ENCODE data around the gene TOR1A. TPM values are rescaled to one million over a fixed set of nuclear protein-coding genes. Genes with fewer than 3 reads are reported as not detected.

Gene TOR1A
- total RNA-seq, 1 experiment from 2014 or later = 24.4 TPM

DNA sequence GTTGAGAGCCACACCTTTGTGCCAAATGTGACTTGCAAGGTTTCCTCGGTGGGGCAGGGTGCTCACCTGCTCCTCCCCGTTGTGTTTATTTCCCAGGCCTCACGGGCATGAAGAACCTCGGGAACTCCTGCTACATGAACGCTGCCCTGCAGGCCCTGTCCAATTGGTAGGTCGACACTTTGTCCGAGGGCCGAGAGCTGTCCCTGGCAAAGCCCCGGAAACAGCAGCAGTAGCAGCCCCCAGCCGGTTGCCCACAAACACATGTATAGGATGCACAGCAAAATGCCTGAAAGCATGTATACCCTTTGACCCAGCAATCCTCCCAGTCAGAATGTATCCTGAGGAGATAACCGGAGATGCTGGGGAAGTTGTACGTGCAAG, 37.5 kb upstream of the TOR1A start:
- H3K9me2 ChIP-seq (ENCODE audit: insufficient read depth) = no peaks in the 10 kb centered on the region
- CTCF ChIA-PET = no interaction called here
- no peaks in the 10 kb centered on the region for H3K27me3 ChIP-seq (ENCODE audit: insufficient read depth, low read length)
- RAD21 ChIA-PET (ENCODE audit: low non-redundant PET in 1 of 2, low total read pairs in 2 of 2, uncharacterized antibody in 2 of 2, unreplicated experiment in 2 of 2) = interaction anchor here in 1 of 2 experiments (0.6 kb wide), 1 partner anchor 1194 kb away, joined by 3 read pairs; no protein-coding TSS in a partner anchor
- H2AFZ ChIP-seq (ENCODE audit: low read depth, low read length, poor library complexity, severe bottlenecking) = no peak overlapping the region
- no peaks in the 10 kb centered on the region for H3K9me3 ChIP-seq (ENCODE audit: control insufficient read depth in 1 of 2, insufficient read depth in 1 of 2, low read depth in 1 of 2, low read length in 2 of 2)
- TF ChIP-seq YY1 (IDR thresholded peaks at IDR 0.05; ENCODE audit: extremely low read depth, insufficient replicate concordance, low read depth, low read length) (no peak), JUND (IDR thresholded peaks at IDR 0.05) (no peak), CBX3 (IDR thresholded peaks at IDR 0.05; ENCODE audit: low read depth) (no peak), FOSL1 (IDR thresholded peaks at IDR 0.05; ENCODE audit: low read depth) (no peak)
- TF ChIP-seq, protein P1, sequence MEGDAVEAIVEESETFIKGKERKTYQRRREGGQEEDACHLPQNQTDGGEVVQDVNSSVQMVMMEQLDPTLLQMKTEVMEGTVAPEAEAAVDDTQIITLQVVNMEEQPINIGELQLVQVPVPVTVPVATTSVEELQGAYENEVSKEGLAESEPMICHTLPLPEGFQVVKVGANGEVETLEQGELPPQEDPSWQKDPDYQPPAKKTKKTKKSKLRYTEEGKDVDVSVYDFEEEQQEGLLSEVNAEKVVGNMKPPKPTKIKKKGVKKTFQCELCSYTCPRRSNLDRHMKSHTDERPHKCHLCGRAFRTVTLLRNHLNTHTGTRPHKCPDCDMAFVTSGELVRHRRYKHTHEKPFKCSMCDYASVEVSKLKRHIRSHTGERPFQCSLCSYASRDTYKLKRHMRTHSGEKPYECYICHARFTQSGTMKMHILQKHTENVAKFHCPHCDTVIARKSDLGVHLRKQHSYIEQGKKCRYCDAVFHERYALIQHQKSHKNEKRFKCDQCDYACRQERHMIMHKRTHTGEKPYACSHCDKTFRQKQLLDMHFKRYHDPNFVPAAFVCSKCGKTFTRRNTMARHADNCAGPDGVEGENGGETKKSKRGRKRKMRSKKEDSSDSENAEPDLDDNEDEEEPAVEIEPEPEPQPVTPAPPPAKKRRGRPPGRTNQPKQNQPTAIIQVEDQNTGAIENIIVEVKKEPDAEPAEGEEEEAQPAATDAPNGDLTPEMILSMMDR (IDR thresholded peaks at IDR 0.05 in 2 of 3, conservative IDR thresholded peaks at IDR 0.05 in 1 of 3; ENCODE audit: borderline replicate concordance in 1 of 3, insufficient read depth in 1 of 3, low read depth in 2 of 3, low read length in 2 of 3) = no peak
- no peaks in the 10 kb centered on the region for H4K20me1 ChIP-seq (ENCODE audit: insufficient read depth)
- ATAC-seq = no peak
- POLR2A ChIA-PET = interaction anchor here (0.6 kb wide), 1 partner anchor 62 kb away, joined by 3 read pairs; no protein-coding TSS in a partner anchor
- intact Hi-C loops (cut with micrococcal nuclease) = no loop called here
- H3K4me2 ChIP-seq (ENCODE audit: low read length) = no peak overlapping the region
- no peak overlapping the region for H3K9ac ChIP-seq (ENCODE audit: low read length)
- H3K4me3 ChIP-seq (replicated peaks in 1 of 2; ENCODE audit: low read depth in 1 of 2, low read length in 2 of 2) = no peak overlapping the region
- H3K36me3 ChIP-seq (ENCODE audit: control insufficient read depth in 1 of 2, insufficient read depth in 2 of 2, low read length in 2 of 2) = no peaks in the 10 kb centered on the region
- no peaks in the 10 kb centered on the region for H3K4me1 ChIP-seq (ENCODE audit: control insufficient read depth in 1 of 2, insufficient read depth in 2 of 2, low read length in 2 of 2)
- DNase-seq (ENCODE audit: low read depth, low spot score) = no peak
- BruUV-seq (replicated peaks) = no TSS peak
- H3K27ac ChIP-seq (ENCODE audit: low read depth, low read length) = no peak overlapping the region
- no peaks in the 10 kb centered on the region for H3K79me2 ChIP-seq (ENCODE audit: insufficient read depth, low read length)

DNA sequence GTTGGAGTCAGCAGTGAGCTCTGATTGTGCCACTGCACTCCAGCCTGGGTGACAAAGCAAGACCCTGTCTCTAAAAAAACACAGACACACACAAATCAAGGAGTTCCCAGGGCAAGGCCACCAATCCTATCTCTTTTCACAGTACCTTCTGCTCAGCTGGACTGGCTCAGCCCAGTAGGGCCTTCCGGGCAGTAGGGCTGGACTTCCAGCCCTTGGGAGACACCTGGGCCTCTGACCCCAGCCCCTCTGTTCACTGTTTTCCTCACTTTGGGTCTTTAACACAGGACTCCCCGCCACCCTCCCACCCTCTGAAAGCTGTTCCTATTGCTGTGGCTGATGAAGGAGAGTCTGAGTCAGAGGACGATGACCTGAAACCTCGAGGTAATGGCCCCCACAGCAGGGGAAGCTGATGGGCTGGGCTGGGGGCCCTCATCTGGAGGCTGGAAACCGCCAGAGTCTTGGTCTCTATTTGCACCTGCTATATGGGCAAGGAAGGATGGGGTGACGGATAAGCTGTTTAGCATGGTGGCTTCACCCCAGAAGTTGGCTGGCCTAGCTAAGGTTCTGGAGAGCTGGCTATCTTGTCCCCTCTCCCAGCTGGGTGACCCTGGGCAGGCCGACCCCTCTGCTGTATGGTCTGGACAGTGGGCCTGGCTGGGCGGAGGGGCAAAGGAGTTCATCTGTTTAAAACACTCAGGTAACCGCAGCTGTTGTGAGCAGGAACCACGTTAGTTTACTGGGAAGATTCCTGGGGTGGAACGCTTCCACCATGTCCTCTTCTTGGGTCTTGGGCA, 36.9 kb upstream of the TOR1A start:
- Histone ChIP-seq H3K4me3 (replicated peaks in 1 of 2; ENCODE audit: low read depth in 1 of 2, low read length in 2 of 2) (no peak overlapping the region), H3K27me3 (ENCODE audit: insufficient read depth, low read length) (no peaks in the 10 kb centered on the region), H3K4me1 (ENCODE audit: control insufficient read depth in 1 of 2, insufficient read depth in 2 of 2, low read length in 2 of 2) (no peaks in the 10 kb centered on the region), H2AFZ (ENCODE audit: low read depth, low read length, poor library complexity, severe bottlenecking) (no peak overlapping the region), H3K4me2 (ENCODE audit: low read length) (no peak overlapping the region), H3K9ac (ENCODE audit: low read length) (no peak overlapping the region), H3K79me2 (ENCODE audit: insufficient read depth, low read length) (no peaks in the 10 kb centered on the region), H3K9me3 (ENCODE audit: control insufficient read depth in 1 of 2, insufficient read depth in 1 of 2, low read depth in 1 of 2, low read length in 2 of 2) (no peaks in the 10 kb centered on the region), H3K36me3 (ENCODE audit: control insufficient read depth in 1 of 2, insufficient read depth in 2 of 2, low read length in 2 of 2) (no peaks in the 10 kb centered on the region), H4K20me1 (ENCODE audit: insufficient read depth) (no peaks in the 10 kb centered on the region), H3K27ac (ENCODE audit: low read depth, low read length) (no peak overlapping the region), H3K9me2 (ENCODE audit: insufficient read depth) (no peaks in the 10 kb centered on the region)
- intact Hi-C loops (cut with micrococcal nuclease) = no loop called here
- ChIA-PET POLR2A (interaction anchor here (0.6 kb wide), 1 partner anchor 62 kb away, joined by 3 read pairs; no protein-coding TSS in a partner anchor), RAD21 (ENCODE audit: low non-redundant PET in 1 of 2, low total read pairs in 2 of 2, uncharacterized antibody in 2 of 2, unreplicated experiment in 2 of 2) (interaction anchor here (0.6 kb wide), 2 partner anchors 122 to 1195 kb away, joined by 3 read pairs; no protein-coding TSS in a partner anchor), CTCF (no interaction called here)
- ATAC-seq = no peak
- BruUV-seq (replicated peaks) = no TSS peak
- no peak for TF ChIP-seq JUND (IDR thresholded peaks at IDR 0.05)
- no peak for DNase-seq (ENCODE audit: low read depth, low spot score)
